UCSD-AML1 (cell line): ENCODE data around the gene TIAM2.
"Not testable (repeated sequence)": the region's sequence is repeated elsewhere in the genome, so short reads cannot be mapped to it uniquely, and the experiment has no call there.

Source experiments
- DNase-seq: peaks from one replicate; lab custom pipeline; 2025; ENCODE audit not compliant: unreplicated experiment; lab: John Stamatoyannopoulos, UW

The TIAM2 gene

GRCh38 chr6:155222506-155222905, 227.4 kb downstream of the TIAM2 start:
- DNase-seq = no peak

GRCh38 chr6:155223646-155224451, 228.7 kb downstream of the TIAM2 start:
- no peak for DNase-seq

DNA sequence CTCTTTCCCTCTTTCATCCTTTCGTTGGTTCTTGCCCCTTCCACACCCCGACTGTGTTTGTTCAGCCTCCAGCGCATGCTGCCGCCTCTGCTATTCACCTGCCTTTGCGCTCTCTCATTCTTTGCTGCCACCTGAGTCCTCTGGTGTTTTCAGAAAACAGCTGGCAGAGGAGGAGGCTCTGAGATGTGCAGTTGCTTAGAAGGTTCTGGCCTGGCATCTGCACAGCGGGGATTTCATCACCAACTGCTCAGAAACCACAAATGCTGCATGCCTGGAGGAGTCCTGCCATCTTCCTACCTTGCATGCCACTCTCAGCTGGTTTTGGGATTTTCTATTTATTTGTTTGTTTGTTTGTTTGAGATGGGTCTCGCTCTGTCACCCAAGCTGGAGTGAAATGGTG, 229.5 kb downstream of the TIAM2 start:
- no peak for DNase-seq

GRCh38 chr6:155227046-155227445, 231.9 kb downstream of the TIAM2 start:
- no peak for DNase-seq

- DNase-seq = no peak
These were observed 233.5 kb downstream of the TIAM2 start for GRCh38 chr6:155228546-155229166.

GRCh38 chr6:155230975-155231374, 235.9 kb downstream of the TIAM2 start:
- DNase-seq = not testable (repeated sequence)

GRCh38 chr6:155232848-155233247, 237.7 kb downstream of the TIAM2 start:
- no peak for DNase-seq

DNA sequence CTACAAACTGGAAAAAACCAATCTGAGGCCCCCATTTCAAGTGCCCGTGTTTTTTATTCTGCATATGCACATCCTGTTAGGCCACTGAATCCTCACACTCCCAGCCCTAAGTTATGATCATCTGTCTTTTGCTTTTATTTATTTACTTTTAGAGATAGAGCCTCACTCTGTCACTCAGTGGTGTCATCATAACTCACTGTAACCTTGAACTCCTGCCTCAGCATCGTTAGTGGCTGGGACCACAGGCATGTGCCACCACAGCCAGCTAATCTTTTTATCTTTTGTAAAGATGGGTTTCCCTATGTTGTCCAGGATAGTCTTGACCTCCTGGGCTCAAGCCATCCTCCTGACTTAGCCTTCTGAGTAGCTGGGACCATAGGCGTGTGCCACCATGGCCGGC, 239.1 kb downstream of the TIAM2 start:
- no peak for DNase-seq

GRCh38 chr6:155234687-155235086, 239.6 kb downstream of the TIAM2 start:
- no peak for DNase-seq

DNA sequence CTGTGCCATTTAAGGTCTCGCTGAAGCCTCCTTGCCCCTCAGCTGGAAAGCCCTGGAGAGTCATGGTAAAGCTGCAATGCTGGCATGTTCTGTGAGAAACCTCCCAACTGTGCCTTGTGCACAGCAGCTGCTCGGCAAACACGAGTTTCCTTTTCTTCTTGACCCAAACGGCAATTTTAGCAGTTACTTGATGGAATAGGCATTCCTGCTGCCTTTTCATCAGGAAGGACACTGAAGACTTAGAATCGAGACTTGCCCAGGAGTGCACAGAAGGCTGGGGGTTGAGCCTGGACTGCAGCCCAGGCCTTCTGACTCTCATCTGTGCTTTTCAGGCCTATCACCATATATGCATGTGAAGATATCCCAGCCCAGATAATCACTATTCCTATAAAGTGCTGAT, 240.0 kb downstream of the TIAM2 start:
- DNase-seq = no peak

DNA sequence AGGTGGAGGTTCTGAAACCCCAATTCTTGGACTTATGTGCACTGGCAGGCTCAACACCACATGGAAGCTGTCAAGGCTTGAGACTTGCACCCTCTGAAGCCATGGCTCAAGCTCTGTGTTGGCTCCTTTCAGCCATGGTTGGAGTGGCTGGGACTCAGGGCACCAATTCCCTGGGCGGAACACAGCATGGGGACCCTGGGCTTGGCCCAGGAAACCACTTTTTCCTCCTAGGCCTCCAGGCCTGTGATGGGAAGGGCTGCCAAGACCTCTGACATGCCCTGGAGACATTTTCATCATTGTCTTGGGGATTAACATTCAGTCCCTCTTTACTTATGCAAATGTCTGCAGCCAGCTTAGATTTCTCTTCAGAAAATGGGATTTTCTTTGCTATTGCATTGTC, 242.5 kb downstream of the TIAM2 start:
- no peak for DNase-seq

- no peak for DNase-seq
These were observed 245.9 kb downstream of the TIAM2 start for GRCh38 chr6:155240905-155241600.

GRCh38 chr6:155241966-155242365, 246.9 kb downstream of the TIAM2 start:
- no peak for DNase-seq

- no peak for DNase-seq
These were observed 249.3 kb downstream of the TIAM2 start for GRCh38 chr6:155244434-155244833.

- no peak for DNase-seq
These were observed 250.1 kb downstream of the TIAM2 start for GRCh38 chr6:155245193-155245592.

DNA sequence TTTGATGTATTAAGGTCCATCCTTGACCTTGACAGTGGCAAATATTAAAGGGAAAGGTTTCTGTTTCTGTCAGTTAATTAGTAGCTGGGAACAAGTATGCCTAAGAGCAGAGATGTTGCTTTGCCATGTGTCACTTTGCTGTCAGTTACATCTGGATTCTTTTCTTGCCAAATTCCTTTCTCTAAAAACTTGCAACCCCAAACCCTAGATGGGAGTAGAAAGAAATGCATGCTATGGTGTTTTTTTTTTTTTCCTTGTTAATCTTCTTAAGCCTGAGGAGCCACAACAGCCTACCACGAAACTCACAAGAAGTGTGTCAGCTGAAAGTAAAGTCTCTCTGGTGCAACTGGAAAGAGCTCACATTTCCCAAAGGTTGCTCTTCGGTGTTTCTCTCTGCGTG, 250.7 kb downstream of the TIAM2 start:
- no peak for DNase-seq

DNA sequence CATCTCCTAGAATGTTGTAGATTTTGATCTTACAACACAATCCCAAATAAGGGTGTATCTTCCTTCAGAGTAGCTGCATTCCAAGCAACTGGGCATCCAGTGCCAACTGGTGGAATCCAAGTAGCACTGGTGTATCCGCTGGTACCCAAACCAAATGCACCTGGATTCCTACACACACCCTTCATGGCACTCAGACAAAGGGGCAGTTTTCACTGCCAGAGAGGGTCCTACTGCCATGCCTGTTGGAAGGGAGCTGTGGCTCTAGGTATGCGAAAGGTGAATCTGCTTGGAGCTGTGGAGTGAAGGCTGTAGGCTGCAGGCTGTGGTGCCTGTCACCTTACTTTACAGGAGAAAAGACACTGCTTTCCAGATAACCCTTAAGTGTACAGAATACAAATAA, 251.7 kb downstream of the TIAM2 start:
- DNase-seq = no peak

- no peak for DNase-seq
These were observed 252.5 kb downstream of the TIAM2 start for GRCh38 chr6:155247618-155248007.

DNA sequence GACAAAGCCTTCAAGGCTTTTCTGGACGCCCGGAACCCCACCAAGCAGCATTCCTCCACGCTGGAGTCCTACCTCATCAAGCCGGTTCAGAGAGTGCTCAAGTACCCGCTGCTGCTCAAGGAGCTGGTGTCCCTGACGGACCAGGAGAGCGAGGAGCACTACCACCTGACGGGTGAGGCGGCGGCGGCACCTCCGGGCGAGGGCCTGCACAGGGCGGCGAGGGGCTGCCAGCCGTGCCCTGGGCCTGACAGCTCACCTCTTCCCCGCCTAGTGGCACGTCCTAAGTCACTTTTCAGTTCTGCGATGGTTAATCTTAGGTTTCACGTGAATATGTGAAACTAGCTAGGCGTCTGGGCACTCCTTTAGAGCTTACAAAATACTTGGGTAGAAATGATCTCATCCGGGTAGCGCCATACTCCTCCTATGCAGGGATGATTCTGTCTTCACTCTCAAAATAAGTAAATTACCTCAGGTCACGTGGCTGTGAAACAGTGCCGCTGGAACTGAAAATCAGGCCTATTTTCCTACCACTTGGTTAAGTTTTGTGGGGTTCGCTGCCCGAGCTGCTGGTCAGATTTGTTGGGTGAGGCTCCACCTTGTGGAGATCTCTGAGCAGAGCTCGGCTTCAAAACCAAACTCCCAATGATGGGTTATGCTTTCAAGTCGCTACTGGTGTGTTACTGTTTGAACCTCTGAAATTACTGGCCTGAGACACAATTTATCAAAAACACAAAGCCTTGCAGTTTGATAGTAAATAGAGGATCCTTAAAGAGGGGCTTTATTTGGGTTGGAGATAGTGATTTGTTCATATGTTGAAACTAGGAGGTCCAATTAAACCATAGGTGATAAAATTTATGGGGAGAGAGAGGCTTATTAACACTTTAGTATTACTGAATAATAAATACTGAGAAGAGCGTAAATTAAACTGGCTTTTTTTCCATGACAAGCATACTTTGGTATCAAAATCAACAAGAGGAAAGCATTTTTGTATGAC, 253.2 kb downstream of the TIAM2 start:
- DNase-seq = no peak

- no peak for DNase-seq
These were observed 255.7 kb downstream of the TIAM2 start for GRCh38 chr6:155250701-155251381.
